CD14-positive monocyte (primary cell): ENCODE measurements around the gene TACR1. TPM values are rescaled to one million over a fixed set of nuclear protein-coding genes. Genes with fewer than 3 reads are reported as not detected.
"Not testable (repeated sequence)": the region's sequence is repeated elsewhere in the genome, so short reads cannot be mapped to it uniquely, and the experiment has no call there.

ENCODE experiments used
- DNase-seq, 3 donors: peaks; one replicate each; pipeline ENCODE4 v3.0.0-alpha.2; 2011 to 2022
- H2AFZ ChIP-seq: 2 replicates; pipeline ENCODE4 v1.6.0; 2012; ENCODE audit warnings: mild to moderate bottlenecking, low read depth, low read length, inconsistent platforms; ENCODE audit not compliant: insufficient read depth, poor library complexity, severe bottlenecking
- H3K27ac ChIP-seq, 2 donors: 1 replicate in 1 of 2; 2 replicates in 1 of 2; pipeline ENCODE4 v1.5.1; 2012 to 2013; ENCODE audit warnings: low read length in 2 of 2, control low read depth in 1 of 2, inconsistent platforms in 1 of 2, low read depth in 1 of 2, mild to moderate bottlenecking in 1 of 2
- H3K27me3 ChIP-seq, 2 donors: one replicate each; pipeline versions ENCODE4 v1.6.0 to v1.6.1; 2011 to 2013; ENCODE audit warnings: low read length in 2 of 2; ENCODE audit not compliant: control insufficient read depth in 2 of 2, insufficient read depth in 2 of 2
- H3K36me3 ChIP-seq, 2 donors: replicated peaks in 1 of 2; 1 replicate in 1 of 2; 2 replicates in 1 of 2; pipeline versions ENCODE4 v1.5.1 to v1.6.1; 2012 to 2013; ENCODE audit warnings: low read length in 2 of 2, control low read depth in 1 of 2, inconsistent platforms in 1 of 2, mild to moderate bottlenecking in 1 of 2; ENCODE audit not compliant: insufficient read depth in 2 of 2, control insufficient read depth in 1 of 2
- H3K4me1 ChIP-seq, 2 donors: 1 replicate in 1 of 2; 2 replicates in 1 of 2; pipeline versions ENCODE4 v1.5.1 to v1.6.1; 2012 to 2013; ENCODE audit warnings: low read length in 2 of 2, control low read depth in 1 of 2, inconsistent platforms in 1 of 2, mild to moderate bottlenecking in 1 of 2, moderate library complexity in 1 of 2; ENCODE audit not compliant: insufficient read depth in 2 of 2, control insufficient read depth in 1 of 2
- H3K4me2 ChIP-seq: replicated peaks from 2 replicates; pipeline ENCODE3; 2012; ENCODE audit warnings: low read length, moderate library complexity, mild to moderate bottlenecking; ENCODE audit not compliant: poor library complexity, severe bottlenecking; ENCODE audit errors: extremely low read depth
- H3K4me3 ChIP-seq, 3 experiments: fragments of 200-600 bp in 1 of 3; sonication (generic) in 1 of 3; replicated peaks in 1 of 3; 1 replicate in 2 of 3; 2 replicates in 1 of 3; pipeline ENCODE4 v1.5.1; 2011 to 2013; ENCODE audit warnings: low read length in 3 of 3, mild to moderate bottlenecking in 3 of 3, control low read depth in 2 of 3, low read depth in 2 of 3, inconsistent platforms in 1 of 3, moderate library complexity in 1 of 3
- H3K79me2 ChIP-seq: 2 replicates; pipeline ENCODE4 v1.6.0; 2012; ENCODE audit warnings: mild to moderate bottlenecking, control low read depth, inconsistent platforms, low read length, moderate library complexity; ENCODE audit not compliant: insufficient read depth
- H3K9ac ChIP-seq: 2 replicates; pipeline ENCODE4 v1.6.0; 2017; ENCODE audit warnings: low read length, mild to moderate bottlenecking; ENCODE audit not compliant: insufficient read depth, poor library complexity, severe bottlenecking
- H3K9me3 ChIP-seq, 2 donors: replicated peaks in 1 of 2; 1 replicate in 1 of 2; 2 replicates in 1 of 2; pipeline versions ENCODE4 v1.5.1 to v1.6.1; 2012 to 2013; ENCODE audit warnings: low read length in 2 of 2, control low read depth in 1 of 2; ENCODE audit not compliant: control insufficient read depth in 1 of 2, insufficient read depth in 1 of 2
- H4K20me1 ChIP-seq: 2 replicates; pipeline ENCODE4 v1.6.0; 2012; ENCODE audit warnings: mild to moderate bottlenecking, low read length, control low read depth, moderate library complexity; ENCODE audit not compliant: insufficient read depth
- H3K27ac Mint-ChIP-seq, 7 donors: one replicate each; pipeline ENCODE4 v1.8.0; 2020; ENCODE audit warnings: mild to moderate bottlenecking in 7 of 7, mixed read lengths in 7 of 7, moderate library complexity in 6 of 7, inconsistent platforms in 2 of 7
- H3K27me3 Mint-ChIP-seq, 3 donors: one replicate each; pipeline ENCODE4 v1.8.0; 2021 to 2022; ENCODE audit warnings: low read depth in 3 of 3, mild to moderate bottlenecking in 3 of 3, mixed read lengths in 3 of 3, moderate library complexity in 3 of 3, inconsistent platforms in 1 of 3
- H3K36me3 Mint-ChIP-seq, 2 donors: one replicate each; pipeline ENCODE4 v1.8.0; 2020; ENCODE audit warnings: mixed read lengths in 2 of 2, inconsistent platforms in 1 of 2, mild to moderate bottlenecking in 1 of 2
- H3K4me1 Mint-ChIP-seq: one replicate; pipeline ENCODE4 v1.8.0; 2020; ENCODE audit warnings: mild to moderate bottlenecking, mixed read lengths
- H3K4me3 Mint-ChIP-seq, 2 donors: one replicate each; pipeline ENCODE4 v1.8.0; 2020; ENCODE audit warnings: mild to moderate bottlenecking in 2 of 2, mixed read lengths in 2 of 2, moderate library complexity in 1 of 2
- H3K9me3 Mint-ChIP-seq, 7 donors: one replicate each; pipeline ENCODE4 v1.8.0; 2020 to 2022; ENCODE audit warnings: mixed read lengths in 7 of 7, mild to moderate bottlenecking in 6 of 7, moderate library complexity in 6 of 7, inconsistent platforms in 2 of 7
- CTCF ChIP-seq: fragments of 200-600 bp; IDR thresholded peaks from one replicate; pipeline ENCODE4 v1.8.0; 2022; ENCODE audit warnings: antibody characterized with exemption, mild to moderate bottlenecking
- WGBS: methylation state at CpG from one replicate; pipeline ENCODE4 v1.1.5; 2013; ENCODE audit warnings: missing lambda C conversion rate; ENCODE audit not compliant: insufficient coverage; 5-methylcytosine and 5-hydroxymethylcytosine counted together
- intact Hi-C, 2 donors: fragments of 100-400 bp; cut with micrococcal nuclease; formaldehyde crosslinking; loops; one replicate each; pipeline versions ENCODE4 v1.15.0 to v1.15.1; 2023
- polyA plus RNA-seq, 3 donors: library from polyadenylated mRNA; depleted of rRNA in 1 of 3; unstranded in 2 of 3; stranded (reverse) in 1 of 3; fragments of 300-500 nt in 2 of 3; fragments of >200 nt in 1 of 3; fragmentation: Illumina TruSeq in 2 of 3; gene quantifications; 1 replicate in 2 of 3; 2 replicates in 1 of 3; pipeline ENCODE4 v1.2.3, GENCODE V29; 2012 to 2021

The TACR1 gene
- polyA plus RNA-seq, 3 donors: not detected

- no peak for TF ChIP-seq CTCF
- Mint-ChIP-seq H3K4me3 (no peak overlapping the region), H3K27ac (no peak overlapping the region), H3K4me1 (no peaks in the 10 kb centered on the region), H3K36me3 (no peaks in the 10 kb centered on the region), H3K27me3 (peaks cover 3 to 6% (median 3%) of the 10 kb centered on the region in 3 donors), H3K9me3 (peaks cover 0 to 5% (median 0%) of the 10 kb centered on the region in 7 donors)
- 100% methylated on average over 1 of the region's 3 CpGs for WGBS
- H3K4me2 ChIP-seq: no peak overlapping the region
- H3K79me2 ChIP-seq: no peaks in the 10 kb centered on the region
- H3K36me3 ChIP-seq: no peaks in the 10 kb centered on the region
- no peak overlapping the region for H3K4me3 ChIP-seq
- H3K9ac ChIP-seq: no peak overlapping the region
- intact Hi-C loops: no loop called here
- no peaks in the 10 kb centered on the region for H3K4me1 ChIP-seq
- H4K20me1 ChIP-seq: no peaks in the 10 kb centered on the region
- no peak overlapping the region for H2AFZ ChIP-seq
- no peaks in the 10 kb centered on the region for H3K9me3 ChIP-seq
- no peak for DNase-seq
- no peaks in the 10 kb centered on the region for H3K27me3 ChIP-seq
- no peak overlapping the region for H3K27ac ChIP-seq
These were observed 22.5 kb upstream of the TACR1 start for GRCh38 chr2:75221862-75222261.

GRCh38 chr2:75219213-75219612, 19.9 kb upstream of the TACR1 start:
- H4K20me1 ChIP-seq, H3K27me3 ChIP-seq, H3K4me2 ChIP-seq, H3K36me3 Mint-ChIP-seq, intact Hi-C loops, H3K9me3 Mint-ChIP-seq, H3K36me3 ChIP-seq, H3K9me3 ChIP-seq, H3K9ac ChIP-seq, H3K27ac ChIP-seq, H3K4me3 Mint-ChIP-seq, H3K4me3 ChIP-seq, H3K27me3 Mint-ChIP-seq, DNase-seq, H3K4me1 ChIP-seq, H2AFZ ChIP-seq, H3K4me1 Mint-ChIP-seq, H3K79me2 ChIP-seq, H3K27ac Mint-ChIP-seq: not testable (repeated sequence)
- 100% methylated on average over 2 of the region's 4 CpGs for WGBS
